Stimulated activated naive B cell treated with anti-CD40 and anti-IgM and Interleukin-4, amounts not matched to agents 10 μg/mL and 1 μg/mL and 100 μg/mL, for 72 hours (primary cell): ENCODE data around the gene KRTAP10-6.
"Not testable (repeated sequence)": the region's sequence is repeated elsewhere in the genome, so short reads cannot be mapped to it uniquely, and the experiment has no call there.

ENCODE experiments used
- ATAC-seq, 2 donors: fragments of 150-1000 bp; cut with Tn5 transposase; replicated peaks; 2 replicates each; pipeline ENCODE4 v1.10.0; 2021; ENCODE audit warnings: moderate library complexity in 1 of 2
- DNase-seq: peaks from one replicate; pipeline ENCODE4 v3.0.0; 2021
- H3K27ac Mint-ChIP-seq: one replicate; pipeline ENCODE4 v1.8.0; 2022; ENCODE audit warnings: mild to moderate bottlenecking, mixed read lengths
- H3K27me3 Mint-ChIP-seq, 2 donors: one replicate each; pipeline ENCODE4 v1.8.0; 2022; ENCODE audit warnings: mixed read lengths in 2 of 2
- H3K36me3 Mint-ChIP-seq, 2 donors: one replicate each; pipeline ENCODE4 v1.8.0; 2022; ENCODE audit warnings: mixed read lengths in 2 of 2, mild to moderate bottlenecking in 1 of 2
- H3K4me1 Mint-ChIP-seq, 2 donors: one replicate each; pipeline ENCODE4 v1.8.0; 2022; ENCODE audit warnings: mixed read lengths in 2 of 2, mild to moderate bottlenecking in 1 of 2
- H3K4me3 Mint-ChIP-seq, 2 donors: one replicate each; pipeline ENCODE4 v1.8.0; 2022; ENCODE audit warnings: mild to moderate bottlenecking in 2 of 2, mixed read lengths in 2 of 2, moderate library complexity in 1 of 2
- H3K9me3 Mint-ChIP-seq, 2 donors: one replicate each; pipeline ENCODE4 v1.8.0; 2022; ENCODE audit warnings: mixed read lengths in 2 of 2, mild to moderate bottlenecking in 1 of 2

KRTAP10-6 gene

DNA sequence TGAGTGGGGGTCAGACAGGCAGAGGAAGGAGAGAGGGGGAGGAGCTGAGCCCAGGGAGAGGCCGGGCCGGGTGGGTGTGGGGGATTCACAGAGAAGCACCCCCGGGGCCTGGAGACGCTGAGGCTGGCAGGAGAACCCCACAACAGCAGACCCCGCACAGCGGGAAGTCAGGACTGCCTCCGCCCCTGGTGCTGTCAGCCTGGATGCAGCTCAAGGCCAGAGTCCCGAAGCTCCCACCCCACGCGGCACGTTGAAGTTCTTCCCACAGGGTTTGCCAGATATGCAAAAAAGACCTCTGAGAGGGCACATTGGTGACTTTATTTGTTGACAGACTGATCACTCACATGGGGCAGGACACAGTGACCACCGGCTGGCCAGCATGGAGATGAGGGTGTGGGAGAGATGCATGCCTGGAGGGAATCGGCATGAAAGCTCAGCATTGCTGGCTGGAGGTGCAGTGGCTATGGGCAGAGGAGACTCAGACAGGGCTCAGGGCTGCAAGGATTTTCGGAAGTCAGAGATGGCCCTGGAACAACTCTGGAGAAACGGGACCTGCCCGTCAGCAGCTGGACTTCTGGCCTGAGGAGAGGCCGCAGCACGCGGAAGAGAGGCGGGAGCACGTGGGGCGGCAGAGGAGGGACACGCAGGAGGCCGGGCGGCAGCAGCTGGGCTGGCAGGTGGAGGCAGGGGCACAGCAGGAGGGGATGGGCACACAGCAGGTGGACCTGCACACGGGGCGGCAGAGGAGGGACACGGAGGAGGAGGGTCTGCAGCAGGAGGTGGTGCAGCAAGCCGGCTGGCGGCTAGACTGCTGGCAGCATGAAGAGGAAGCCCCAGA is 34.6 kb downstream of the KRTAP10-6 start:
- Mint-ChIP-seq H3K4me3 (no peak overlapping the region), H3K9me3 (peaks cover 0 to 15% of the 10 kb centered on the region in 2 donors), H3K27me3 (peaks cover 17 to 45% of the 10 kb centered on the region in 2 donors), H3K27ac (no peak overlapping the region), H3K4me1 (peaks cover 3 to 4% of the 10 kb centered on the region in 2 donors), H3K36me3 (peaks cover 3 to 5% of the 10 kb centered on the region in 2 donors)
- DNase-seq, result no peak
- ATAC-seq, result peak in 1 of 2 donors; percentile 6

DNA sequence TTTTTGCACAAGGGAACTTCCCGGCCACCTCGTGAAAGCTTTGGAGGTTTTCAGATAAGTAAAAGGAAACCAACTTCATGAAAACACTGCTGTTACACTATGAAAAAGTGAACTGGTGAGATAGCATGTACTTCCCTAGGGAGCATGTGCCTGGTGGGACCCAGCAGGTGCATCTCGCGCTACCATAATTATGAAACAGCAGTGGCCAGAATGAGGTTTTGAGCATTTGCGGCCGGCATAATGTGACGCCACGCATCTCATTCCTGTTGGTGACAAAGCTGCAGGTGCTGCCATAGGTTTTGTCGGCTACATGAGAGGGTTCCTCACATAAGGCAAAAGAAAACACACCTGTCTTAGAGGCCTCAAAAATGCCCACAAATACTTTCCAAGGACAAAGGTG is 35.4 kb downstream of the KRTAP10-6 start:
- H3K9me3 Mint-ChIP-seq, result peaks cover 0 to 10% of the 10 kb centered on the region in 2 donors
- H3K27me3 Mint-ChIP-seq, result peaks cover 22 to 51% of the 10 kb centered on the region in 2 donors
- DNase-seq, result peak; percentile 42
- H3K27ac Mint-ChIP-seq, result no peak overlapping the region
- peaks cover 2 to 3% of the 10 kb centered on the region in 2 donors for H3K36me3 Mint-ChIP-seq
- peak overlapping the region in 1 of 2 donors; percentile 26 for H3K4me3 Mint-ChIP-seq
- peaks cover 3 to 4% of the 10 kb centered on the region in 2 donors for H3K4me1 Mint-ChIP-seq
- peak; percentile 81 to 96 for ATAC-seq

DNA sequence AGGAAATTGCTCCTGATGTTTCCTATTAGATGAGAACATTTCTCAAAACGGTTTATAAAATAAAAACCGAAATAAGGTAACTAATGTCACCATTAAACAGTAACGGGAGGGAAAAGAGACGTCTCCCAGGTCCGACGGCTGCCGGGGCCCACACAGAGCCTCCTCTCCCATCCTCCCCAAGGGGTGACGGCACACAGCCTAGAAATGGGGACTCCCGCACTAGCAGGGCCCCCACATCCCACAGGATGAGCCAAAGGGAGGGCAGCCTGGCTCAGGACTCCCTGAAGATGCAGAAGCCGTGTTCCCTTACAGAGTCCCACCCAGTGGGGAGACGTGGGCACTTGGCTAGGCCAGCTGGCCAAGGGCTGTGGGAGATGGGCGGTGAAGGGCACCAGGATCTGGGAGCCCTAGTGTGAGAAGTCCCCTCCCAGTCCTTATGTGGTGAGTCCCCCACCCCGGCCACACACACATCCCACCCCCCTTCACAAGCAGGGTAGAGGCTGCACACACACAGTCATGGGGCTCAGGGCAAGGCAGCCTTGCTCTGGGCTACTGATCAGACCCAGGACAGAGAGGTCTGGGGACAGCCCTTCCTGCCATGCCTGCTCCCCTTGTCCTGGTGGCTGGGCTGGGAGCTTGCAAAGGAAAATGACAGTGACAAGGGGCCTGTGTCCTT is 37.0 kb downstream of the KRTAP10-6 start:
- no peaks in the 10 kb centered on the region for H3K36me3 Mint-ChIP-seq
- H3K4me3 Mint-ChIP-seq, result no peak overlapping the region
- peaks cover 4 to 6% of the 10 kb centered on the region in 2 donors for H3K4me1 Mint-ChIP-seq
- ATAC-seq (no peak), DNase-seq (no peak)
- peaks cover 0 to 5% of the 10 kb centered on the region in 2 donors for H3K9me3 Mint-ChIP-seq
- H3K27me3 Mint-ChIP-seq, result peaks cover 38 to 66% of the 10 kb centered on the region in 2 donors
- no peak overlapping the region for H3K27ac Mint-ChIP-seq

DNA sequence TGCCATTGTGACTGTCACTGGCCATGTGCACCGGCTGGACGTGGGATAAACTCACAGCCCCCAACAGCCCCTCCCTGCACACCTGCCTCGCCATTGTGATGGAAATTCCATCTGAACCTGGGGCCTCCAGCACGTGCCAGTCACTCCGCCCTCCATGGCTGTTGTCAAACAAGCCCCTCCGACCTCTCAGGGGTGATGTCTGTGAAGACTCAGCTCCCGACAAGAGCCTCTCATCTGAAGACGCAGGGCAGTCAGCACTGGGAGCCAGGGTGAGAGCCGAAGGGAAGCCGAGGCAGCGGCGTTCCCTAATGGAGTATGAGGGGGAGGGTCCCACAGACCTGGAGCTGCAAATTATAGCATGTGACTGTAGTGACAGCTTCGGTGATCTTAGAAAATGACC is 39.6 kb downstream of the KRTAP10-6 start:
- ATAC-seq (no peak), DNase-seq (no peak)
- Mint-ChIP-seq H3K4me1 (peaks cover 4 to 10% of the 10 kb centered on the region in 2 donors), H3K9me3 (peaks cover 2 to 6% of the 10 kb centered on the region in 2 donors), H3K27me3 (peaks cover 58 to 75% of the 10 kb centered on the region in 2 donors), H3K27ac (no peak overlapping the region), H3K36me3 (peaks cover under 1 to 2% of the 10 kb centered on the region in 2 donors), H3K4me3 (no peak overlapping the region)

DNA sequence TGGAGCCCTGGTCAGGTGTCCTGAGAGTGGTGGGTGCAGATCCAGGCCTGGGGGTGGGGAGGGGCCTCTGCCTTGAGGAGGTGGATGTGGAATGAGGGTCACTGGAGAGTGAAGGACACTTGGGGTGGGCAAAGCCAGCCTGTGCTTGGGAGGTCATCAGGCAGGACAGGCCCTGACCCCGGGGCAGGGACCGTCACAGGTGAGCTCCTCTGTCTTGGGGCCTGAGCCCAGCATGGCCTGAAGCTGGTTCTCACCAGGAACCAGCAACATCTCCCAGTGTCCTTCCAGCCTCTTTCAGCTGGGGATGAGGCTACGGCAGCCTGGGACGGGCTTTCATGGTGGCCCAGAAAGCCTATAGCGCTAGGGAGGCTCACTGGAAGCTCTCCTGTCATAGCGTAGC is 40.2 kb downstream of the KRTAP10-6 start:
- no peak for ATAC-seq
- H3K27ac Mint-ChIP-seq, result no peak overlapping the region
- peaks cover 7 to 9% of the 10 kb centered on the region in 2 donors for H3K9me3 Mint-ChIP-seq

DNA sequence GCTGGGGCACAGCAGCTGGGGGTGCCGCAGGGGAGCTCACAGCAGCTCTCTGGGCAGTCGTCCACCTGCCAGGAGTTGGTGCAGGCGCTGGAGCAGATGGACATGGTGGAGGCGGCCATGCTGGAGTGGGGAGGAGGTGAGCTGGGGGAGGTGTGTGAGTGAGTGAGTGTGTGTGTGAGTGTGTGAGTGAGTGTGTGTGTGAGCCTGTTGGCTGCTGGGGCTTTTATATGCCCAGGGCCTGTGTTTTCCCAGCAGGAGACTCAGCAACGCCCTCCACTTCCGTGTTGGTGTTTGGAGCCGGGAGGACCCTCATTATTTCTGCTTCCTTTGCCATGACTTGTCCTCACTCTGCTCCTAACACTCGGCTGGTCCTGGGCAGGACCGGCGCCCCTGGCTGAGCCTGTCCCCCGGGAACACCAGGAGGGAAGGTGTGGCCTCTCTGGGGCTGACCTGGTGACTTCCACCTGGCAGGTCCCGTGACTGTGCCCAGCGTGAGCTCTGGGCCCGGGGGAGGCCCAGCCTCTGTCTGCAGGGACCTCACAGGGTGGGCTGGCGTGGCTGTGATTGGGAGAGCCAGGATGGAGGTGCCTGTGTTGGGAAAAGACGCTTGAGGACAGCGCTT is 40.9 kb downstream of the KRTAP10-6 start, which contains the start of gene KRTAP10-2:
KRTAP10-2 (minus strand) TSS at position 166 of the 622 bp plus-strand sequence; CDS start at position 119, 47 bp downstream.
- Mint-ChIP-seq H3K4me1 (peaks cover 6 to 9% of the 10 kb centered on the region in 2 donors), H3K9me3 (peaks cover 14 to 15% of the 10 kb centered on the region in 2 donors), H3K4me3 (no peak within 1 kb of the TSS), H3K27me3 (peaks cover 57 to 76% of the 10 kb centered on the region in 2 donors), H3K27ac (no peak within 1 kb of the TSS), H3K36me3 (peaks cover 12 to 14% of the 10 kb centered on the region in 2 donors)
- no peak for ATAC-seq
- no peak for DNase-seq

More for the DNA sequence above, 40.2 kb downstream of the KRTAP10-6 start:
- Mint-ChIP-seq H3K4me1 (peaks cover 6 to 11% of the 10 kb centered on the region in 2 donors), H3K36me3 (peaks cover 6 to 7% of the 10 kb centered on the region in 2 donors), H3K4me3 (no peak overlapping the region), H3K27me3 (peaks cover 60 to 76% of the 10 kb centered on the region in 2 donors)
- DNase-seq, result no peak

DNA sequence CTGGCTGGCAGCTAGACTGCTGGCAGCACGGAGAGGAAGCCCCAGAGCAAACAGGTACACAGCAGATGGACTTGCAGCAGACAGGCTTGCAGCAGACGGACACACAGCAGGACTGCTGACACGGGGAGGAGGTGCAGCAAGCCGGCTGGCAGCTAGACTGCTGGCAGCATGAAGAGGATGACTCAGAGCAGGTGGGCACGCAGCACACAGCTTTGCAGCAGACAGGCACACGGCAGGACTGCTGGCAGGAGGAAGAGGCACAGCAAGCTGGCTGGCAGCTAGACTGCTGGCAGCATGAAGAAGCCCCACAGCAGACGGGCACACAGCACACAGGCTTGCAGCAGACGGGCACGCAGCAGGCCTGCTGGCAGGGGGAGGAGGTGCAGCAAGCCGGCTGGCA is 41.5 kb downstream of the KRTAP10-6 start:
- no peak for ATAC-seq
- H3K36me3 Mint-ChIP-seq, result peaks cover 12 to 14% of the 10 kb centered on the region in 2 donors
- H3K4me1 Mint-ChIP-seq, result peaks cover 6 to 9% of the 10 kb centered on the region in 2 donors
- no peak overlapping the region for H3K27ac Mint-ChIP-seq
- peaks cover 15 to 17% of the 10 kb centered on the region in 2 donors for H3K9me3 Mint-ChIP-seq
- DNase-seq, result no peak
- peaks cover 57 to 72% of the 10 kb centered on the region in 2 donors for H3K27me3 Mint-ChIP-seq
- no peak overlapping the region for H3K4me3 Mint-ChIP-seq

DNA sequence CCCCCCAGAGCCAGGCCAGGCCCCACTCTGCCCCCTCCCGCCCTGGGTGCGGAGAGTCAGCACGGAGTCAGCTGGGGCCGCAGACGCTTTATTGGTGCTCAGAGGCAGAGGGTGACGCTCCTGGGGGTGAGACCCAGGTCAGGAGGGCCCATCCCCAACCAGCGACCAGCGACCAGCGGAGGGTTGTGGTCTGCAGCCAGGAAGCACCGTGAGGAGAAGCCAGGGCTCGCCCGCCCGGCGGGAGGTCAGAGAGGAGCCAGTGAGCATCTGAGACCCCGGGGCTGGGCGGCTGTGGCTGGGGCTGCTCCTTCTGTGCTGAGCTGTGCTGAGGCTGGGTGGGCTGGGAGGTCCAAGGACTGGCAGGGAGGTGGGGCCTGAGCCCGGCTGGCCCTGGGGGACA is 42.0 kb downstream of the KRTAP10-6 start:
- not testable (repeated sequence) for H3K27ac Mint-ChIP-seq, H3K4me1 Mint-ChIP-seq, ATAC-seq, H3K4me3 Mint-ChIP-seq, DNase-seq
- H3K27me3 Mint-ChIP-seq, result peaks cover 57 to 69% of the 10 kb centered on the region in 2 donors
- peaks cover 15 to 22% of the 10 kb centered on the region in 2 donors for H3K9me3 Mint-ChIP-seq
- H3K36me3 Mint-ChIP-seq, result peaks cover 12 to 14% of the 10 kb centered on the region in 2 donors

DNA sequence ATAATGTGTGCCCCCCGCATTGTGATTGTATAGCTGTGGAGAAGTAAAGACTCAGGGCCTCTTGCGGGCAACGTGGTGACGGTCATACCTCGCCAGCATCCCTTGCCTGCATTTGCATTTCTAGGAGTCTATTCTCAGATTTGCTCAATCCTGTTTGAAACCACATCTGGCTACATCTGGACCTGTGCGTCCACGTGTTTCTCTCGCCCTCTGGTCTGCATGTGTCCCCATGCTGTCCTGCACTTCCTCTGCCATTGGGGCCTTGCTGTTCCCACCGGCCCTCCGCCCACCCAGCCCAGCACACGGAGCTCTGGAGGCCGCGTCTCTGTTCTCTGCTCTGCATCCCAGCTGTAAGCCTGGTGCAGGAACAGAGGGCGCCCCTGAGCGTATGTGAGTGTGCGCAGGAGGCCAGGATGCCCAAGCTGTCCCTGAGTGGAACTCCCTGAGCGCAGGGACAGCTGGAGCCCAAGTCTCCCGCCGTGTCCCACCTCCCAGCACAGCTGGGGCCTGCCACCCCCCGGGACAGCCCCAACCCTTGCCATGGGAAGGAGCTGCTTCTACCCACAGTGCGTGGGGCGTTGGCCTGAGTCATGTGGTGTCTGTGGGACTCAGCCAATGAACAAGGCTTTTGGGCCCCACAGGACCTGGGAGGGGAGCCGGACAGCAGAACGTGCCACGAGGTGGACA is 42.6 kb downstream of the KRTAP10-6 start:
- Mint-ChIP-seq H3K36me3 (peaks cover 12 to 14% of the 10 kb centered on the region in 2 donors), H3K9me3 (peaks cover 15 to 22% of the 10 kb centered on the region in 2 donors), H3K4me3 (no peak overlapping the region), H3K4me1 (peaks cover 6 to 9% of the 10 kb centered on the region in 2 donors), H3K27ac (no peak overlapping the region), H3K27me3 (peaks cover 57 to 66% of the 10 kb centered on the region in 2 donors)
- ATAC-seq (no peak), DNase-seq (no peak)

DNA sequence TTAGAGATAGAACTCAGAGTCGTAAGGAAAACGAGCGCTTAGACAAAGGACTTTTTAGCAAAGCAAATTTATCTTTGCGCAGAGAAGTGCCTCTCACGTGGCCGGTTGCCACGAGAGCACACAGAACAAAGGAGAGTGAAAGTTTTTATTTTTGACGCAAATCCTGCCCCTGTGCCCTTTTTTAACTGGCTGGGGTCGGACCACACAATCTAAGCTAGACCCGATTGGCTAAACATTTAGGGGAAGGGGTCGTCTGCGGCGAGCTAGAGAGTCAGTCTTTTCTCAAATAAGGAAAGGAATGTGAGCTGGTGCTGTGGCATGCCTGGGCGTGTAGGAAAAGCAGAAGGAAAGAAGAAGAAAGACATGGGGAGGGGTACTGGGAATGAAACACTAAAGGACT is 43.4 kb downstream of the KRTAP10-6 start:
- Mint-ChIP-seq H3K36me3 (peaks cover 12 to 14% of the 10 kb centered on the region in 2 donors), H3K4me3 (no peak overlapping the region), H3K4me1 (peaks cover 6 to 9% of the 10 kb centered on the region in 2 donors), H3K27ac (no peak overlapping the region), H3K27me3 (peaks cover 57 to 59% of the 10 kb centered on the region in 2 donors), H3K9me3 (peaks cover 14 to 22% of the 10 kb centered on the region in 2 donors)
- DNase-seq (no peak), ATAC-seq (no peak)

DNA sequence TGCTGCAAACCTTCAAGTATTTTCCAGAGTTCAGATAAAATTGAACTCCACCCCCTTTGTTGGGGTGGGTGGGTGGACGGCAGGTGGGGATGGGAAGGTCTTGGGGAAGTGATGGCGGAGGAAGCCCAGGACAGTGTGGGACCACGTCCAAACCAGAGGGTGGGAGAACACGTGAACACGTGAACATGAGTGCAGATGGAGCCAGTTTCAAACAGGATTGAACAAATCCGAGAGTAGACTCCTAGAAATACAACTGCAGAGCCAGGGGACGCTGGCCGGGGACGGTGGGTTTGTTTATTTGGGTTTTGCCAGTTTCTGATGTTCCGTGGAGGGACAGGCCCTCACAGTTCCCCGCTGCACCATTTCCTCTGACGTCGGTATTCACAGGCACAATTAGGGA is 43.9 kb downstream of the KRTAP10-6 start:
- H3K36me3 Mint-ChIP-seq, result peaks cover 12 to 14% of the 10 kb centered on the region in 2 donors
- H3K27me3 Mint-ChIP-seq, result peaks cover 55 to 56% of the 10 kb centered on the region in 2 donors
- H3K27ac Mint-ChIP-seq, result no peak overlapping the region

DNA sequence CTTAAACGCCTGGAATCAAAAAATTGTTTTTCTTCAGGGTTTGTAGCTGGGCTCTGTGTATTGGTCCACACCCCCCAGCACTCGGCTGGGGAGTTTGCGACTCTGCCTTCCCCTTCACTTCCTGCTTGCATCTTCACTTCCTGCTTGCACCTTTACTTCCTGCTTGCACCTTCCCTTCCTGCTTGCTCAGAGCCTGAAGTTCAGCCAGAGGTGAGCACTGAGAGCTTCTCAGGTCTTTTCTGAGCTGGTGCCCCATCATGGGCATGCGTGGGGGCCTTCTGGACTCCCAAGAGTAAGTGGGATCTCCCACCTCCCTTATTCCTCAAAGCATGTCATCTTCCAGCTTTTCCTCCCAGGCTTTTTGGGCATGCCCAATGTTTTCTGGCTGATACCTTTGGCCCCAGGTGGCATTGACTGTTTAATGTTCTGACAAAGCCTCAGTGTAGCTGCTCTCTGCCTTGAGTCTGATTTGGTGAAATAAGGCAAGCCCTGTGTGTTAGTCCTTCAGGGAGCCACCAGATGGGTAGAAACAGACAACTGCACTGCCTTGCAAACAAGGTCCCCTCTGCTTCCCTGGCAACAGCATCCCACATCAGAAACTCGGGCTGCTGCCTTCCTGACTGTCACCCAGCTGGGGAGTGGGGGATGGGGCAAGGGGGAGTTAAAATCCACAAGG is 44.5 kb downstream of the KRTAP10-6 start:
- no peak overlapping the region for H3K27ac Mint-ChIP-seq
- H3K27me3 Mint-ChIP-seq, result peaks cover 51% of the 10 kb centered on the region in 2 donors
- peaks cover 12 to 14% of the 10 kb centered on the region in 2 donors for H3K36me3 Mint-ChIP-seq
- H3K4me1 Mint-ChIP-seq, result peaks cover 6 to 9% of the 10 kb centered on the region in 2 donors
- DNase-seq (no peak), ATAC-seq (no peak)
- H3K9me3 Mint-ChIP-seq, result peaks cover 13 to 22% of the 10 kb centered on the region in 2 donors
- peak overlapping the region in 1 of 2 donors; percentile 23 for H3K4me3 Mint-ChIP-seq

More for the DNA sequence above, 43.9 kb downstream of the KRTAP10-6 start:
- Mint-ChIP-seq H3K4me3 (no peak overlapping the region), H3K9me3 (peaks cover 13 to 22% of the 10 kb centered on the region in 2 donors), H3K4me1 (peaks cover 6 to 9% of the 10 kb centered on the region in 2 donors)
- DNase-seq, result no peak
- no peak for ATAC-seq

DNA sequence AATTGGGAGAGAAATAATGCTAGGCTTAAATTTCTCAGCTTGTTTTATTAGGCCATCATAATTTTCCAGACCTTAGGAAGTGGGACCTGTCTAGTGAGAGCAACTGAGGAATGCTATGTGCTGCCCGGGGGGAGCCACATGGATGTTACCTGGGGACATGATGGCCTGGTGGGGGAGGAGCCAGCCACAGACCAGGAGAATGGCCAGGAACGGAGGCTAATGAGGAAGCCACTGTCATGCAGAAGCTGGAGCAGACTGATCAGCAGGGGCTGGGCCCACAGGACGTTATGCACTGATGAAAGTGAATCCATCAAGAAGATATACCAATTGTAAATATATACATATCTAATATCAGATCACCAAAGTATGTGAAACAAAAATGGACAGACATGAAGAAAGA is 47.7 kb downstream of the KRTAP10-6 start:
- H3K4me3 Mint-ChIP-seq, result no peak overlapping the region
- H3K27me3 Mint-ChIP-seq, result peaks cover 30 to 31% of the 10 kb centered on the region in 2 donors
- no peak for DNase-seq
- peaks cover 13 to 22% of the 10 kb centered on the region in 2 donors for H3K9me3 Mint-ChIP-seq
- H3K36me3 Mint-ChIP-seq, result peaks cover 12 to 14% of the 10 kb centered on the region in 2 donors
- no peak overlapping the region for H3K27ac Mint-ChIP-seq
- no peak for ATAC-seq
- H3K4me1 Mint-ChIP-seq, result peaks cover 5 to 6% of the 10 kb centered on the region in 2 donors
